Measurements from ENCODE around the gene MELK.
A peak's percentile ranks its signal among the peaks of the same experiment; 100 is the strongest.

Gene MELK

GRCh38 chr9:36575411-36575882, 2.8 kb downstream of the MELK start:
- DNase-seq (ENCODE audit: extremely low spot score, insufficient read length, low read depth) (no peak), FAIRE-seq (no peak)

DNA sequence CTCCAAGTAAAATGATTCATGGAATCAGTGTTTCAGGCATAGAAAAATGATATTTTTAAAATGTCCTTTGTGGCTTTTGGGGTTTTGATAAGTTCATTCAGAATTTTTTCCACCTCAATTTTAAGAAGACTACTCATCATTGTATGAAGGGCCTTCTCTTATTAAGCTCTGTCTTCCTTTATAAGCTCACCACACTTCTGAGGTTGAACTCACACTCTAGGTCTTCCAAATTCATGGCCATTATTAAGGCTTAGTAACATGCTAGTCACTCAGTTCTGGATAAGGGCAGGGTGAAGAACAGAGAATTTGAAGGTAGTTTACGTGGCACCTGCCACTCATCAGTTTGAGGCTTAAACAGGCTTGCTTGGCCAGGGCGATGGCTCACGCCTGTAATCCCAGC, 4.2 kb downstream of the MELK start:
- no peak for FAIRE-seq
- DNase-seq (ENCODE audit: extremely low spot score, insufficient read length, low read depth) = no peak

GRCh38 chr9:36584620-36585460, 12.1 kb downstream of the MELK start:
- FAIRE-seq = no peak
- no peak for DNase-seq (ENCODE audit: extremely low spot score, insufficient read length, low read depth)

- no peak for FAIRE-seq
- DNase-seq (ENCODE audit: extremely low spot score, insufficient read length, low read depth) = no peak
Measured at GRCh38 chr9:36590231-36590630, 17.5 kb downstream of the MELK start.

DNA sequence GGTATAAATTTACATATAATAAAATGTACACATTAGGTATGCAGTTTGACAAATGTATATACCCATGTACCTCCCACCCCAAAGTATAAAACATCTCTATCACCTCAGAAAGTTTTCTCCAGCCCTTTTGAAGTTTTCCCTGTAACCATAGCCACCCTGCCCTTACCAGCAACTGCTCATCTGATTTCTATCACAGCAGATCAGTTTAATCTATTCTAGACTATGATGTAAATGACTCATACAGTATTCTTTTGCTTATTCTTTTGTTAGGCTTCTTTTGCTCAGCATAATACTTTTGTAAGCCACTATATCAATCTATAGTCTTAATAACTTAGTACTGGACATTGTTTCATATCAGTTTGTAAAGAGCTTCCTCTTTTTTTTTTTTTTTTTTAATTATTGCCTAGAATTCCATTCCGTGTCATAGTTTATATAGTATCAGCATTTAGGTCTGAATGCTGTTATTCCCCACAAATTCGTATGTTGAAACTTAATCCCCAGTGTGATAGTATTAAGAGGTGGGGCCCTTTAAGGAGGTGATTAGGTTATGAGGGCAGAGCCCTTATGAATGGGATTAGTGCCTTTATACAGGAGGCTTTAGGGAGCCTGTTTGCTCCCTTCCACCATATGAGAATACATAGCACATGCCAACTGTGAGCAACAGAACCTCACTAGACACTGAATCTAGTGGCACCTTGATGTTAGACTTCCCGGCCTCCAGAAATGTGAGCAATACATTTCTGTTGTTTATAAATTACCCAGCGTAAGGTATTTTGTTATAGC, 20.3 kb downstream of the MELK start:
- DNase-seq (ENCODE audit: extremely low spot score, insufficient read length, low read depth) (no peak), FAIRE-seq (no peak)

DNA sequence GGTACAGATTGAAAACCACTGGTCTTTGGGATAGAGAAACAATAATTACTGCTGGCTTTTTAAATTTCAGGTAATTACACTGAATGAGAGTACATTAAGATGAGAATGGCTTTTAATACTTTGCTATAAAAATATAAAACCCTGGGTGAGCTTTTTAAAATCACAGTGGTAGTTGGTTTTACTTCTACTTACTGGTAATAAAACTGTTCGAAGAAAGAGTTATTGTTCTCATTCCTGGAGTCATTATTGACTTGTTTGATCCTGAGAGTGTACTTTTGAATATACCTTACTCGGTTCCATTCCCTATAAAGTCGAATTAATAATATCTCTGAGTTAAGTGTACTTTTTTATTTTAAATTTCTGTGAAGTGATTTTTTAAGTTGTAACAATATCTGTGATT, 21.5 kb downstream of the MELK start:
- FAIRE-seq (no peak), DNase-seq (ENCODE audit: extremely low spot score, insufficient read length, low read depth) (no peak)

GRCh38 chr9:36597412-36598178, 24.9 kb downstream of the MELK start:
- FAIRE-seq = peak; percentile 60

GRCh38 chr9:36598273-36598672, 25.6 kb downstream of the MELK start:
- DNase-seq (ENCODE audit: extremely low spot score, insufficient read length, low read depth) (no peak), FAIRE-seq (no peak)

More at GRCh38 chr9:36597412-36598178, 24.9 kb downstream of the MELK start:
- no peak for DNase-seq (ENCODE audit: extremely low spot score, insufficient read length, low read depth)

GRCh38 chr9:36603006-36603405, 30.3 kb downstream of the MELK start:
- FAIRE-seq (peak; percentile 73), DNase-seq (ENCODE audit: extremely low spot score, insufficient read length, low read depth) (peak; percentile 32)

DNA sequence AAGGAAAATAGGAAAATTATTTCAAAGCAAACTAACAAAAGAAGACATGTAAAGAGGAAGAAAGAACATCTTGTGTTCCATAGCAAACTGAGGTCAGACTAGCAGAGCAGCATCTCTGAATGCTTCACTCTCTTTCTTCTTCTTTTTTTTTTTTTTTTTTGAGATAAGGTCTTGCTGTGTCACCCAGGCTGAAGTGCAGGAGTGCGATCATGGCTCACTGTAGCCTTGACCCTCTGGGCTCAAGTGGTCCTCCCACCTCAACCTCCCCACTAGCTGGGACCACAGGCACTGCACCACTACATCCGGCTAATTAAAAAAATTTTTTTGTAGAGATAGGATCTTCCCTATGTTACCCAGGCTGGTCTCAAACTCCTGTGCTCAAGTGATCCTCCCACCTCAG, 36.6 kb downstream of the MELK start:
- DNase-seq (ENCODE audit: extremely low spot score, insufficient read length, low read depth) (no peak), FAIRE-seq (no peak)

- DNase-seq (ENCODE audit: extremely low spot score, insufficient read length, low read depth) (no peak), FAIRE-seq (no peak)
Measured at GRCh38 chr9:36622121-36622520, 49.4 kb downstream of the MELK start.

DNA sequence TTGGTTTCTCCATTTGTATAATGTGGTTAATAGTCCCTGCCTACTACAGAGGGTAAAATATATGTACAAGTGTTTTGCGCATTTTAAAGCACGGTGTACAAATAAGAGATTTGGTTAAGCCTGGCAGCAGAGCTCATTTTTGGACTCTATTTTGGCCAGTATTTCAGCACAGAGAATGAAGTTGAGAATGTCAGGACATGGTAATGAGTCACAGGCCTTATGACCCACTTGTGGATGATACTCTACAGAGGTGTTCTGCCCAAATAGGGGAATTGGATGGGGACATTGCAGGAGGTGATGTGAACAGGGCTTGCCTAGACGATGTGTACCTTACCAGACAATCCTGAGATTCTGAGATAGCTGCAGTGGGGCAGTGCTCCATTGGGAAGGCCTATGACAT, 50.6 kb downstream of the MELK start:
- DNase-seq (ENCODE audit: extremely low spot score, insufficient read length, low read depth) (no peak), FAIRE-seq (no peak)

DNA sequence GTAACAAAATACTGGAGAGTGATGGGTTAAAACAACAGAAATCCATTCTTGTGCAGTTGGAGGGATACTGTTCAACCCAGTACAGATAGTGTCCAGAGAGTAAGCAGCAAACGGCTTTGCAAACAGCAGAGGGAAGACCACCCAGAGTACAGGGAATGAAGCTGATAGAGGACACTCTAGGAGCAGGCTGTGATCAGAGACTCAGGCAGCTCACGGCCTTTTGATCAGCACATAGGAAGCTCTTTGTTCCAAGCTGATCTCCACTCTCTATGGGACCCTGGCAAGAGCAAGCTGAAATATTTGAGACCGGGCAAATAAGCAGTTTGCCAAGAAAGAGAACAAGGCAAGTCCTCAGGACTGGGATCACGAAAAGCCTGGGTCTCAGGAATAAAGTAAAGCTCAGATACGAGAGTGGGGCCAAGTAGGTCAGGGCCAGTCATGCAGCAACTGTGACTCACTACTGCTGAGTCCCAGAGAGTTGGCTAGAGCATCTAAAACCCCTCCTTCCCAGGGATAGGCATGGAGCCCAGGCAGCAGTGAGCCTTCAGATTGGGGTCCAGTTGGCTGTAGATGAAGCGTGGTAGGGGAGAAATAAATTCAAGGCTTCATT, 52.4 kb downstream of the MELK start:
- FAIRE-seq = no peak
- no peak for DNase-seq (ENCODE audit: extremely low spot score, insufficient read length, low read depth)

- FAIRE-seq (peak; percentile 68), DNase-seq (ENCODE audit: extremely low spot score, insufficient read length, low read depth) (no peak)
Measured at GRCh38 chr9:36632892-36633291, 60.2 kb downstream of the MELK start.

DNA sequence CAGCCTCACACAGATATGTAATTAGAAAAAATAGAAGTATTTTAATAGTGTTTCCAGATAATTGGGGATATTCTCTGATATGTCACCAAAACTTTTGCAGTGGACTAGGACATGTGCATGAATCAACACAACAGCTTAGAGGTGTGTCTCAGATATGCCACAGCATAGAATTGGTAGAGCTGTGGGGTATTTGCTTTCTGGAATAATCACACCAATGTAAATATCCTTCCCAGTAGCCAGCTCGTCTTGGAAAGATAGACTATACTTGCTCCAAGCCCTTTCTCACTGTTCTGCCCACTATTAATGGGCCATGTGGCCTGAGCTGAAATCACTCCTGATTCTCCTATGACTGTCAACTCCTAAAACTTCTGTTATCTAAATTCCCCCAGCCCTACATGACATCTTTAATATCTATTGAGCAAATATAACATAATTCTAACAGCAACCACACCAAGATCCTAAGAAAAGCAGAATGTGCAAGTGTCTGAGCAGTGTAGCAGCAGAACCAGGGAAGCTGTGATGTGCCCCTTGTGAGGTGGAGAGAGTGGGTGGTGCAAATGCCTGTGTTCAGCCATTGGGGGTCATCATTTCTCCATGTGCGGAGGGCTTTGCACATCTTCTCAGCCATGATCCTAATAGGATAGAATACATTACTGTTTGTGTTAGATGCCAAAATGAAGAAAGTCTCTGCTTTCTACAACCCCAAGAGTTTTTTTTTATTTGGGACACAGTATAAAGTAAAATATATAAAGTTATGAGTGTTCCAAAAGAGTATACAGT, 65.0 kb downstream of the MELK start:
- no peak for FAIRE-seq
- DNase-seq (ENCODE audit: extremely low spot score, insufficient read length, low read depth) = no peak

- DNase-seq (ENCODE audit: extremely low spot score, insufficient read length, low read depth) (peak; percentile 25), FAIRE-seq (peak; percentile 95)
Measured at GRCh38 chr9:36640771-36641381, 68.2 kb downstream of the MELK start.

DNA sequence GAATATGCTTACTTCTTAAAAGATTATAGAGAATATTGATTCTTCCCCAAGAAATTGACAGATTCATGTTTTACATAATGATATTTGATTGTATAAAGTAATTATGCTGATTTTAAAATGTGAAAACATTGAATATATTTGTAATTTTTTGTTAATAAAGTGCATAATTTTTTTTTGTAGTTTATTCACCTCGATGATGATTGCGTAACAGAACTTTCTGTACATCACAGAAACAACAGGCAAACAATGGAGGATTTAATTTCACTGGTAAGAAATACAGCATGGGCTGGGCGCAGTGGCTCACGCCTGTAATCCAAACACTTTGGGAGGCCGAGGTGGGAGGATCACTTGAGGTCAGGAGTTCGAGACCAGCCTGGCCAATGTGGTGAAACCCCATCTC, 70.1 kb downstream of the MELK start:
- no peak for DNase-seq (ENCODE audit: extremely low spot score, insufficient read length, low read depth)
- FAIRE-seq = no peak

- FAIRE-seq (no peak), DNase-seq (ENCODE audit: extremely low spot score, insufficient read length, low read depth) (no peak)
Measured at GRCh38 chr9:36656842-36657241, 84.1 kb downstream of the MELK start.

GRCh38 chr9:36659500-36659899, 86.8 kb downstream of the MELK start:
- peak; percentile 5 for FAIRE-seq

More at GRCh38 chr9:36659500-36659899, 86.8 kb downstream of the MELK start:
- no peak for DNase-seq (ENCODE audit: extremely low spot score, insufficient read length, low read depth)
